COR-L47 (cell line): ENCODE results near the gene TRAF4.
A peak's percentile ranks its signal among the peaks of the same experiment; 100 is the strongest.

Source experiments
- DNase-seq: peaks from one replicate; lab custom pipeline; 2025; lab: John Stamatoyannopoulos, UW

Gene TRAF4

GRCh38 chr17:28743243-28744103 is at the start of gene TRAF4:
TSS of gene TRAF4 (plus strand) at chr17:28744011. CDS start at chr17:28744113, 102 bp downstream.
- peak; percentile 82 for DNase-seq

GRCh38 chr17:28698253-28698941 is 45.4 kb upstream of the TRAF4 start:
- no peak for DNase-seq

GRCh38 chr17:28700278-28700677 is 43.5 kb upstream of the TRAF4 start:
- DNase-seq, result no peak

GRCh38 chr17:28700830-28701492 is 42.9 kb upstream of the TRAF4 start:
- no peak for DNase-seq

GRCh38 chr17:28702026-28702751 is 41.6 kb upstream of the TRAF4 start:
- peak; percentile 75 for DNase-seq

- DNase-seq, result no peak
These were observed 41.1 kb upstream of the TRAF4 start for GRCh38 chr17:28702752-28703150.

GRCh38 chr17:28703552-28704218 is 40.1 kb upstream of the TRAF4 start:
- DNase-seq, result no peak

- DNase-seq, result no peak
These were observed 39.5 kb upstream of the TRAF4 start for GRCh38 chr17:28704219-28704858.

GRCh38 chr17:28705074-28705659 is 38.6 kb upstream of the TRAF4 start:
- peak; percentile 18 for DNase-seq

GRCh38 chr17:28705728-28706334 is 38.0 kb upstream of the TRAF4 start:
- no peak for DNase-seq

GRCh38 chr17:28706471-28707338 is 37.1 kb upstream of the TRAF4 start:
- DNase-seq, result no peak

- DNase-seq, result no peak
These were observed 36.5 kb upstream of the TRAF4 start for GRCh38 chr17:28707339-28707720.

- DNase-seq, result peak; percentile 84
These were observed 32.7 kb upstream of the TRAF4 start for GRCh38 chr17:28710861-28711722.

- DNase-seq, result no peak
These were observed 32.1 kb upstream of the TRAF4 start, which contains the start of gene PROCA1 for GRCh38 chr17:28711723-28712031. TSS of gene PROCA1 (minus strand) at chr17:28711888. CDS start at chr17:28711660, 228 bp downstream.

- no peak for DNase-seq
These were observed 31.6 kb upstream of the TRAF4 start for GRCh38 chr17:28712032-28712704.

GRCh38 chr17:28712705-28713415 is 31.0 kb upstream of the TRAF4 start:
- no peak for DNase-seq

- no peak for DNase-seq
These were observed 29.5 kb upstream of the TRAF4 start for GRCh38 chr17:28714281-28714680.
